ENCODE measurements around the gene ZFP36L2.

DNA sequence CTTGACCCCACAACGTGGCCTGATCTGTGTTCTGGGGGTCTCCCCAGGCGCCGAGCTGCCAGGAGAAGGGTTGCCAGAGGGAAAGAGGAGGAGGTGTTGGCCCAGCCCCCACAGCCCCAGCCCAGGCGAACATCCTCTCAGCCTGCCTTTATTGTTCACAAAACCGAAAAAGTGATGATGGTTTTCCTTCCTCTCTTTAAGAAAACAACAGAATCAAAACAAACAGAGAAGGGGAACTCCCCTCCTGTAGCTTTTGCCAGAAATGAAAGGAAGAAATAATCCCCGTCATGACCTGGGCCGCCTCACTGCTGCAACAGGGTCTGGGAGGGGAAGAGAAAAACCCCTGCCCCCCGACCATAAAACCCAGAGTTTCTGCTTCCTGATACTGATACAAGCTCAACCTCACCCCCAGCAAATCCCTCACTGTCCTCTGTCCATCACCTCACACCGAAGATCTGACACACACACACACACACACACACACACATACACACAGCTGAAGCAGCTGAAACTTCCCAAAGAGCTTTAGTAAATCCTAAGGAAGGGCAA, 52.0 kb downstream of the ZFP36L2 start:
- TF ChIP-seq EZH2 (IDR thresholded peaks at IDR 0.05; ENCODE audit: insufficient read depth, poor library complexity, severe bottlenecking) (no peak), EZH2phosphoT487 (IDR thresholded peaks at IDR 0.05; ENCODE audit: insufficient read depth, low read depth) (no peak)

Measured in GM23248 (cell line).